Loucy (cell line): Measurements from ENCODE around the gene EIF1.

Experiments
- H2AFZ ChIP-seq: fragments of 200-600 bp; sonication (generic); 2 replicates; pipeline ENCODE4 v1.6.0; 2016; ENCODE audit warnings: antibody characterized with exemption, mild to moderate bottlenecking, low read length, moderate library complexity
- H3F3A ChIP-seq: fragments of 200-600 bp; 2 replicates; pipeline ENCODE4 v1.6.0; 2016; ENCODE audit warnings: antibody characterized with exemption, low read depth, mild to moderate bottlenecking
- H3K27me3 ChIP-seq: fragments of 200-600 bp; sonication (generic); 2 replicates; pipeline ENCODE4 v1.6.1; 2014; ENCODE audit warnings: low read length, mild to moderate bottlenecking; ENCODE audit not compliant: insufficient read depth, poor library complexity, severe bottlenecking
- H3K36me3 ChIP-seq: fragments of 200-600 bp; sonication (generic); 2 replicates; pipeline ENCODE4 v1.6.1; 2016; ENCODE audit warnings: low read length; ENCODE audit not compliant: insufficient read depth
- H3K4me1 ChIP-seq: fragments of 200-600 bp; sonication (generic); 2 replicates; pipeline ENCODE4 v1.5.1; 2014; ENCODE audit warnings: low read length, mild to moderate bottlenecking; ENCODE audit not compliant: insufficient read depth, poor library complexity, severe bottlenecking
- H3K4me2 ChIP-seq: fragments of 200-600 bp; sonication (generic); 2 replicates; pipeline ENCODE4 v1.6.0; 2014; ENCODE audit warnings: antibody characterized with exemption, low read length, low read depth, mild to moderate bottlenecking; ENCODE audit not compliant: poor library complexity, severe bottlenecking
- H3K4me3 ChIP-seq: fragments of 200-600 bp; sonication (generic); 2 replicates; pipeline ENCODE4 v1.5.1; 2014; ENCODE audit warnings: low read length, mild to moderate bottlenecking, mixed read lengths; ENCODE audit not compliant: poor library complexity, severe bottlenecking
- H3K79me2 ChIP-seq: fragments of 200-600 bp; sonication (generic); 2 replicates; pipeline ENCODE4 v1.6.1; 2014; ENCODE audit warnings: low read length; ENCODE audit not compliant: insufficient read depth
- H3K9ac ChIP-seq: fragments of 200-600 bp; sonication (generic); 2 replicates; pipeline ENCODE4 v1.6.0; 2014; ENCODE audit warnings: mild to moderate bottlenecking, low read depth, low read length, moderate library complexity; ENCODE audit not compliant: poor library complexity, severe bottlenecking
- H3K9me2 ChIP-seq: fragments of 200-600 bp; sonication (generic); replicated peaks from 2 replicates; pipeline ENCODE4 v1.6.1; 2016; ENCODE audit warnings: low read depth, low read length, mixed read lengths
- H3K9me3 ChIP-seq: fragments of 200-600 bp; sonication (generic); 2 replicates; pipeline ENCODE4 v1.6.1; 2014; ENCODE audit warnings: mild to moderate bottlenecking, antibody characterized with exemption, low read length, low read depth; ENCODE audit not compliant: insufficient read depth
- H4K20me1 ChIP-seq: fragments of 200-600 bp; sonication (generic); 2 replicates; pipeline ENCODE4 v1.6.0; 2014; ENCODE audit warnings: antibody characterized with exemption, low read length, mild to moderate bottlenecking; ENCODE audit not compliant: insufficient read depth, poor library complexity, severe bottlenecking
- CTCF ChIP-seq: fragments of 200-600 bp; sonication (generic); conservative IDR thresholded peaks from 2 replicates; pipeline ENCODE4 v1.5.1; 2014; ENCODE audit warnings: mild to moderate bottlenecking, antibody characterized with exemption, low read length
- EZH2phosphoT487 ChIP-seq: fragments of 200-600 bp; IDR thresholded peaks from 2 replicates; pipeline ENCODE4 v1.6.1; 2018; ENCODE audit warnings: antibody characterized with exemption, mild to moderate bottlenecking, moderate library complexity, borderline replicate concordance

Gene EIF1

GRCh38 chr17:41710472-41711090, 21.9 kb downstream of the EIF1 start:
- no peak overlapping the region for H3K9ac ChIP-seq
- peaks cover 15% of the 10 kb centered on the region for H3K4me1 ChIP-seq
- H3K4me2 ChIP-seq = peak overlapping the region; percentile 45
- H3K27me3 ChIP-seq = no peaks in the 10 kb centered on the region
- H3K4me3 ChIP-seq = no peak overlapping the region
- H3K9me2 ChIP-seq = no peaks in the 10 kb centered on the region
- TF ChIP-seq EZH2phosphoT487 (no peak), CTCF (no peak)
- no peaks in the 10 kb centered on the region for H3K9me3 ChIP-seq
- no peaks in the 10 kb centered on the region for H4K20me1 ChIP-seq
- H3K36me3 ChIP-seq = no peaks in the 10 kb centered on the region
- no peaks in the 10 kb centered on the region for H3K79me2 ChIP-seq
- no peak overlapping the region for H2AFZ ChIP-seq
- no peaks in the 10 kb centered on the region for H3F3A ChIP-seq

- H3K4me1 ChIP-seq = peaks cover 15% of the 10 kb centered on the region
- H3K27me3 ChIP-seq = no peaks in the 10 kb centered on the region
- no peak within 1 kb of the TSS for H3K4me3 ChIP-seq
- H3K4me2 ChIP-seq = peak within 1 kb of the TSS; percentile 45
- TF ChIP-seq EZH2phosphoT487 (no peak), CTCF (no peak)
- no peaks in the 10 kb centered on the region for H3F3A ChIP-seq
- H2AFZ ChIP-seq = no peak within 1 kb of the TSS
- no peaks in the 10 kb centered on the region for H3K36me3 ChIP-seq
- no peak within 1 kb of the TSS for H3K9ac ChIP-seq
- no peaks in the 10 kb centered on the region for H4K20me1 ChIP-seq
- H3K9me3 ChIP-seq = no peaks in the 10 kb centered on the region
- H3K9me2 ChIP-seq = no peaks in the 10 kb centered on the region
- H3K79me2 ChIP-seq = no peaks in the 10 kb centered on the region
Observed at GRCh38 chr17:41711669-41712400, 23.1 kb downstream of the EIF1 start, which contains the start of gene GAST. TSS of gene GAST (plus strand) at chr17:41712331. CDS start at chr17:41715437, 3,106 bp downstream.

GRCh38 chr17:41717408-41718286, 29.0 kb downstream of the EIF1 start:
- Histone ChIP-seq H3K9me3 (no peaks in the 10 kb centered on the region), H3K27me3 (no peaks in the 10 kb centered on the region), H3K4me3 (no peak overlapping the region), H3K79me2 (no peaks in the 10 kb centered on the region), H3K4me1 (no peaks in the 10 kb centered on the region), H3F3A (no peaks in the 10 kb centered on the region), H2AFZ (peak overlapping the region; percentile 27; the same call in 1 of the 2 replicates), H4K20me1 (no peaks in the 10 kb centered on the region), H3K36me3 (no peaks in the 10 kb centered on the region), H3K9me2 (no peaks in the 10 kb centered on the region), H3K4me2 (no peak overlapping the region), H3K9ac (no peak overlapping the region)
- TF ChIP-seq CTCF (no peak), EZH2phosphoT487 (no peak)
